ENCODE results near the gene NNT.

- TF ChIP-seq EP300 (IDR thresholded peaks at IDR 0.05) = no peak
- no peak for TF ChIP-seq CTCF (IDR thresholded peaks at IDR 0.05)
Observed at GRCh38 chr5:43622074-43622473, 19.1 kb downstream of the NNT start.
